T47D (cell line): Measurements from ENCODE around the gene FGF22.

Experiments used
- DNase-seq, 2 experiments: peaks; one replicate each; pipeline versions ENCODE4 v3.0.0 to v3.0.0-alpha.2; 2011 to 2012; ENCODE audit warnings: low read depth in 1 of 2, low spot score in 1 of 2
- JUND ChIP-seq: IDR thresholded peaks from 2 replicates; pipeline ENCODE4 v1.6.1; 2012; ENCODE audit warnings: low read depth
- in situ Hi-C: cut with HindIII; loops from 2 replicates; pipeline ENCODE4 v1.10.0; 2016; ENCODE audit warnings: low sequenced_read_pairs, low pct_unique_long_range_greater_than_20kb

The FGF22 gene

GRCh38 chr19:644789-645188 lies 5.1 kb downstream of the FGF22 start:
- no peak for DNase-seq
- in situ Hi-C loops: no loop called here

GRCh38 chr19:645912-646778 lies 6.5 kb downstream of the FGF22 start:
- no peak for DNase-seq
- in situ Hi-C loops: no loop called here
- no peak for TF ChIP-seq JUND

More at GRCh38 chr19:644789-645188, 5.1 kb downstream of the FGF22 start:
- TF ChIP-seq JUND: no peak

GRCh38 chr19:646779-647565 lies 7.3 kb downstream of the FGF22 start:
- TF ChIP-seq JUND: no peak
- no peak for DNase-seq
- in situ Hi-C loops: no loop called here

- in situ Hi-C loops: no loop called here
- no peak for DNase-seq
- no peak for TF ChIP-seq JUND
These were observed 8.0 kb downstream of the FGF22 start for GRCh38 chr19:647566-648284.

GRCh38 chr19:648305-648704 lies 8.6 kb downstream of the FGF22 start:
- in situ Hi-C loops: no loop called here
- no peak for DNase-seq
- TF ChIP-seq JUND: no peak

GRCh38 chr19:648904-649801 lies 9.5 kb downstream of the FGF22 start:
- DNase-seq: no peak
- no peak for TF ChIP-seq JUND
- in situ Hi-C loops: no loop called here

- in situ Hi-C loops: no loop called here
- no peak for DNase-seq
- TF ChIP-seq JUND: no peak
These were observed 10.4 kb downstream of the FGF22 start for GRCh38 chr19:650121-650520.

GRCh38 chr19:651114-651818 lies 11.6 kb downstream of the FGF22 start:
- in situ Hi-C loops: no loop called here
- no peak for DNase-seq
- no peak for TF ChIP-seq JUND

- no peak for TF ChIP-seq JUND
- no peak for DNase-seq
- in situ Hi-C loops: no loop called here
These were observed 12.3 kb downstream of the FGF22 start for GRCh38 chr19:651991-652390.

GRCh38 chr19:652467-653389 lies 13.0 kb downstream of the FGF22 start:
- no peak for DNase-seq
- in situ Hi-C loops: no loop called here

More at GRCh38 chr19:652467-653389, 13.0 kb downstream of the FGF22 start:
- no peak for TF ChIP-seq JUND
